Suprapubic skin (tissue), 4 donors: Measurements from ENCODE around the gene DNAJC10. TPM values are rescaled to one million over a fixed set of nuclear protein-coding genes. Genes with fewer than 3 reads are reported as not detected.
"Not testable (repeated sequence)": the region's sequence is repeated elsewhere in the genome, so short reads cannot be mapped to it uniquely, and the experiment has no call there.

Experiments used
- DNase-seq, 2 donors: peaks; one replicate each; pipeline ENCODE4 v3.0.0-alpha.2; 2019; ENCODE audit warnings: low spot score in 2 of 2
- H3K27ac ChIP-seq: fragments of 200-600 bp; sonication (generic); one replicate; pipeline ENCODE4 v1.5.1; 2019
- H3K27me3 ChIP-seq: fragments of 200-600 bp; sonication (generic); one replicate; pipeline ENCODE4 v1.5.1; 2019
- H3K36me3 ChIP-seq: fragments of 200-600 bp; sonication (generic); one replicate; pipeline ENCODE4 v1.5.1; 2019
- H3K4me1 ChIP-seq: fragments of 200-600 bp; sonication (generic); one replicate; pipeline ENCODE4 v1.5.1; 2019
- H3K4me3 ChIP-seq: fragments of 200-600 bp; sonication (generic); one replicate; pipeline ENCODE4 v1.5.1; 2019; ENCODE audit warnings: mild to moderate bottlenecking
- H3K9me3 ChIP-seq: fragments of 200-600 bp; sonication (generic); one replicate; pipeline ENCODE4 v1.5.1; 2019
- CTCF ChIP-seq, 2 donors: fragments of 200-600 bp in 1 of 2; fragments of 450-650 bp in 1 of 2; sonication (generic) in 1 of 2; IDR thresholded peaks; one replicate each; pipeline ENCODE4 v1.5.1; 2016 to 2019; ENCODE audit warnings: antibody characterized with exemption in 2 of 2, mild to moderate bottlenecking in 1 of 2, moderate library complexity in 1 of 2
- EP300 ChIP-seq: sonication (generic); formaldehyde crosslinking; IDR thresholded peaks from one replicate; pipeline ENCODE4 v1.6.1; 2017; ENCODE audit warnings: antibody characterized with exemption
- POLR2A ChIP-seq, 2 donors: fragments of 450-650 bp; IDR thresholded peaks; one replicate each; pipeline ENCODE4 v1.6.1; 2017; ENCODE audit warnings: antibody characterized with exemption in 2 of 2, mild to moderate bottlenecking in 2 of 2, moderate library complexity in 2 of 2
- POLR2AphosphoS5 ChIP-seq, 3 donors: sonication (generic); formaldehyde crosslinking; IDR thresholded peaks; one replicate each; pipeline ENCODE4 v1.6.1; 2017; ENCODE audit warnings: antibody characterized with exemption in 3 of 3
- WGBS: methylation state at CpG from one replicate; pipeline ENCODE4 v1.1.5; 2018; 5-methylcytosine and 5-hydroxymethylcytosine counted together
- total RNA-seq, 4 donors: library from RNA; depleted of rRNA; stranded (reverse); fragments of >200 nt; gene quantifications; one replicate each; pipeline ENCODE4 v1.1.0, GENCODE V29; 2016

The DNAJC10 gene
- total RNA-seq, 4 donors from 2014 or later = 25.5 to 33.4 (median 29.0) TPM

- Histone ChIP-seq H3K27ac (no peak overlapping the region), H3K4me3 (no peak overlapping the region), H3K36me3 (peaks cover 33% of the 10 kb centered on the region), H3K27me3 (no peaks in the 10 kb centered on the region), H3K4me1 (no peaks in the 10 kb centered on the region), H3K9me3 (no peaks in the 10 kb centered on the region)
- 89% methylated on average over 1 of the region's 1 CpG for WGBS
- no peak for TF ChIP-seq POLR2AphosphoS5 (IDR thresholded peaks at IDR 0.05)
- DNase-seq = no peak
These were observed 17.5 kb downstream of the DNAJC10 start for GRCh38 chr2:182733572-182733971.

GRCh38 chr2:182736856-182737255 lies 20.8 kb downstream of the DNAJC10 start:
- not testable (repeated sequence) for DNase-seq, H3K9me3 ChIP-seq, H3K27ac ChIP-seq, H3K4me3 ChIP-seq, H3K4me1 ChIP-seq, H3K27me3 ChIP-seq
- H3K36me3 ChIP-seq = peaks cover 17% of the 10 kb centered on the region
- 97% methylated on average over 8 of the region's 8 CpGs for WGBS

- H3K36me3 ChIP-seq = peaks cover 47% of the 10 kb centered on the region
- DNase-seq = no peak
- no peak for TF ChIP-seq CTCF (IDR thresholded peaks at IDR 0.05)
- TF ChIP-seq POLR2AphosphoS5 (IDR thresholded peaks at IDR 0.05) = no peak
- TF ChIP-seq EP300 = no peak
- TF ChIP-seq POLR2A (IDR thresholded peaks at IDR 0.05) = no peak
- H3K27me3 ChIP-seq = no peaks in the 10 kb centered on the region
- no peaks in the 10 kb centered on the region for H3K4me1 ChIP-seq
- 81% methylated on average over 2 of the region's 2 CpGs for WGBS
- H3K9me3 ChIP-seq = no peaks in the 10 kb centered on the region
- H3K4me3 ChIP-seq = no peak overlapping the region
- H3K27ac ChIP-seq = no peak overlapping the region
These were observed 24.6 kb downstream of the DNAJC10 start for GRCh38 chr2:182740701-182741100.

GRCh38 chr2:182741620-182742019 lies 25.6 kb downstream of the DNAJC10 start:
- Histone ChIP-seq H3K4me3 (no peak overlapping the region), H3K4me1 (no peaks in the 10 kb centered on the region), H3K27me3 (no peaks in the 10 kb centered on the region), H3K9me3 (no peaks in the 10 kb centered on the region), H3K36me3 (peaks cover 47% of the 10 kb centered on the region), H3K27ac (no peak overlapping the region)
- TF ChIP-seq CTCF (IDR thresholded peaks at IDR 0.05) (no peak), POLR2AphosphoS5 (IDR thresholded peaks at IDR 0.05) (no peak), EP300 (no peak), POLR2A (IDR thresholded peaks at IDR 0.05) (no peak)
- WGBS = 93% methylated on average over 2 of the region's 2 CpGs
- DNase-seq = no peak

- Histone ChIP-seq H3K4me1 (no peaks in the 10 kb centered on the region), H3K36me3 (peaks cover 37% of the 10 kb centered on the region), H3K27ac (no peak overlapping the region), H3K9me3 (no peaks in the 10 kb centered on the region), H3K27me3 (no peaks in the 10 kb centered on the region), H3K4me3 (no peak overlapping the region)
- TF ChIP-seq EP300 = no peak
- no peak for TF ChIP-seq POLR2AphosphoS5 (IDR thresholded peaks at IDR 0.05)
- TF ChIP-seq POLR2A (IDR thresholded peaks at IDR 0.05) = no peak
- no peak for TF ChIP-seq CTCF (IDR thresholded peaks at IDR 0.05)
- DNase-seq = no peak
- 79% methylated on average over 2 of the region's 2 CpGs for WGBS
These were observed 28.4 kb downstream of the DNAJC10 start for GRCh38 chr2:182744490-182744889.

GRCh38 chr2:182745061-182745460 lies 29.0 kb downstream of the DNAJC10 start:
- 84% methylated on average over 2 of the region's 2 CpGs for WGBS
- H3K27ac ChIP-seq = no peak overlapping the region
- no peak for TF ChIP-seq EP300
- no peak for TF ChIP-seq POLR2AphosphoS5 (IDR thresholded peaks at IDR 0.05)
- no peak for TF ChIP-seq CTCF (IDR thresholded peaks at IDR 0.05)
- TF ChIP-seq POLR2A (IDR thresholded peaks at IDR 0.05) = no peak
- no peaks in the 10 kb centered on the region for H3K4me1 ChIP-seq
- peaks cover 42% of the 10 kb centered on the region for H3K36me3 ChIP-seq
- H3K9me3 ChIP-seq = no peaks in the 10 kb centered on the region
- H3K27me3 ChIP-seq = no peaks in the 10 kb centered on the region
- DNase-seq = no peak
- no peak overlapping the region for H3K4me3 ChIP-seq

- WGBS = 100% methylated on average over 3 of the region's 3 CpGs
- not testable (repeated sequence) for H3K4me1 ChIP-seq, DNase-seq, H3K27ac ChIP-seq, H3K9me3 ChIP-seq, H3K27me3 ChIP-seq, H3K4me3 ChIP-seq
- H3K36me3 ChIP-seq = peaks cover 42% of the 10 kb centered on the region
These were observed 29.8 kb downstream of the DNAJC10 start for GRCh38 chr2:182745894-182746293.
